GM03348 (cell line): ENCODE data around the gene IRAK2.

Source experiments
- DNase-seq: peaks from one replicate; pipeline ENCODE4 v3.0.0; 2012; ENCODE audit warnings: low spot score

The IRAK2 gene

DNA sequence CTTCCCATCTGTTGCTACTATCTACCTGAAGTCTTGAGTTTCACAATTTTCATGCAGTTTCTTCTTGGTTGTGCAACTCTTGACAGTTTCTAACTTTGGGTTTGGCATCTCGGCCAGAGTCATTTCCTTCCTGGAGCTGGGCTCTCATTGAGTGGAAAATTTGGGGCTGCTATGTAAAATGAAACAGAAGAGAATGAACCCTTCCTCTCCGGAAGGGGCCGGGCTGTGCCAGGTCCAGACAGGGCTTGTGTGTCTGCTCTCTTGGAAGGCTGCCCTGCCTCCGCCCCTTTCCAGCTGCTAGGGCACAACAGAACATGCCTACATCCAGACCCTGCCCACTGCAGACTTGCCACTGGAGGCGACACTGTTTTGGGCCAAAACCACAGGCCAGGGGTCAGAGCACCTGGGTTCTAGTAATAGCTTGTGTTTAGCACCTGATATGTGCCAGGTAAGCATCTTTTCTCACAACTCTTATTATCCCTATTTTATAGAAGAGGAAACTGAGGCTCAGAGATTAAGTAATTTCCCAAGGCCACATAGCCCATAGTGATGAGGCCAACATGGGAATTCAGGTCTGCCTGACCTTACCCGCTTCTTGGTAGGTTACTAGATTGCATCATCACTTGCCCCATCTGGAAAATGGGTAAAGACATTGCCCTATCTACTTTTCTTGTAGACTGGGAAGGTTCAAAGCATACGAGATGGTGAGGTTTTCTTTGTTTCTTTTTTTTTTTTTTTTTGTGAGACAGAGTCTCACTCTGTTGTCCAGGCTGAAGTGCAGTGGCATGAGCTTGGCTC, 25.0 kb downstream of the IRAK2 start:
- peak; percentile 81 for DNase-seq

DNA sequence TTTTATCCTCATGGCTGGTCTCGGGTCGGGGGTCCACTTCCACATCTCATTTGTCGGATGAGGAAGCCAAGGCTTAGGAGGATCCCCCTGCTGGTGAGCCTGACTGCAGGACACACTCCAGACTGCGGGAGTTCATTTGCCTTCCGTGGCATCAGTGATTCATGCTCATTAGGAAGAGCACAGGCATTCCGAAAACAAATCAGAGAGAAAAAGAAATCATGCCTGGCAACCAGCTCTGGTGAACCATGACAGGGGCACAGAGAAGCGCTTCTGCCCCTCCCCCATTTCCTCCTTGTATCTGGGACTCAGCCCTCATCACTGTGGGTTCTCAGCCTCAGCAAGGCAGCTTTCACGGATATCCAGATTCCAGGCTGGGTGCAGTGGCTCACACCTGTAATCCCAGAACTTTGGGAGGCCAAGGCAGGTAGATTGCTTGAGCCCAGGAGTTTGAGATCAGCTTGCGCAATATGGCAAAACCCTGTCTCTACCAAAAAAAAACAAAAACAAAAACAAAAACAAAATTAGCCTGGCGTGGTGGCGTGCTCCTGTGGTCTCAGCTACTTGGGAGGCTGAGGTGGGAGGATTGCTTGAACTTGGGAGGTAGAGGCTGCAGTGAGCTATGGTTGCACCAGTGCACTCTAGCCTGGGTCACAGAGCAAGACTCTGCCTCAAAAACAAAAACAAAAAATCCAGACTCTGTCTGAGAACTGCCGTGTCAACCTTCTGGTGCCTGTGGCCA, 28.4 kb downstream of the IRAK2 start:
- DNase-seq = peak; percentile 84

DNA sequence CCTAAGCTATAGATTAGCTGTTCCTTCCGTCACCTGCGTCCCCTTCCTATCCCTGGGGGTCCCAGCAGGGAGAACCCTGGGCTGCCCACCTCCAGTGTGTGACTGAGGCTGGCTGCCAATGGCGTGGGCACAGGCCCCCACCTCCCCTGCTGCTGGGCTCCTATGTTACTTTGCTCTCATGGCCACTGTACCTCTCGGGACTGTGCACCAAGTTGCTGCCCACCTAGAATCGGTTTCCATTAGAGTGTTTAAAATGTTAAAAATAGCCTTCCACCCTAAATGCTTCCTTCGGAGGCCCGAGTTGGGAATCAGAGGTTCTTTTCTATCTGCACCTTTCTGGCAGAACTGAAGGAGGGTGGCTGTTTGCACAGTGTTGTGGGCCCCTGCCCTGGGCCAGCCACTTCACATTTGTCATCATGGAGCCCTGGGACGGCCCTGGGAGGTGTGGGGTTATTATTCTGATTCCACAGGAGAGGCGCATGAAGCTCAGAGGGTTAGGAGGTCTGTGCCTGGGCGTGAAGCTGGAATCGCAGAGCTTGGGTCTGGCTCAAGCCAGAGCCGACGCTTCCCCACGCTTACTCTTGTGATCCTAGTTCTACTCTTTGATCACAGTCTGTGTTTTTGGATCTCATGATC, 29.1 kb downstream of the IRAK2 start:
- no peak for DNase-seq

DNA sequence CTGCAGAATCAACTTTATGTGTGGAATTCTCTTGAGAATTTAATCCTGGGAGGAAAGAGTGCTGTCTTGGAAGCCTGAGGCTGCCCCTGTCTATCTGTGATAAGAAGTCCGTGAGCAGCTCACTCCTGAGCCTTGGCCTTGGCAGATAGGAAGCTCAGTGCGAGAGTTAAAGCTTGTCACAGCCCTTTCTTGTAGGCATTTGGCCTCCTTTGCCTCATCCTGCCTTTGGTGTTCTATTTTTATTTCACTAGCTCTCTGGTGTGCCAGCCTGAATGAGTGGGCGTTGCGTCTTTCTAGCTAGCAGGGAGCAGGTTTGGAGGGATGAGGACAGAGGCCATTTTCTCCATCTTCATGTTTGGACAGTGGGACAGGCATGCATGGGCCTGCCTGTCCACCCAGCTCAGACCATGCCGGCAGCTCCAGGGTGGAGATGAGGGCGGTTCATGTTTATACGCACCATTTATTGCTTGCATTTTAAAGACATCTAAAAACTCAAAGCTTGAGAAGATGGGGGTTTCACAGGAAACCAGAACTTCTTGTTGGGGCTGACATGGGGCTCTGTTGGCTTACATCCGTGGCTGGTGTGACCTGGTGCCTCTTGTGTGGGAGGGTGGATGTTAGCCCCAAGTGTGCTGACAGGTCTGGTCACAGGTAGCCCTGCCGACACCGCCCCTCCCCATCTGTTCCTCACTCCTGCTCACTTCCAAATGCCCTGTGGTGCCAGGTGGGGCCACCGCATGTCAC, 29.8 kb downstream of the IRAK2 start:
- DNase-seq = no peak

DNA sequence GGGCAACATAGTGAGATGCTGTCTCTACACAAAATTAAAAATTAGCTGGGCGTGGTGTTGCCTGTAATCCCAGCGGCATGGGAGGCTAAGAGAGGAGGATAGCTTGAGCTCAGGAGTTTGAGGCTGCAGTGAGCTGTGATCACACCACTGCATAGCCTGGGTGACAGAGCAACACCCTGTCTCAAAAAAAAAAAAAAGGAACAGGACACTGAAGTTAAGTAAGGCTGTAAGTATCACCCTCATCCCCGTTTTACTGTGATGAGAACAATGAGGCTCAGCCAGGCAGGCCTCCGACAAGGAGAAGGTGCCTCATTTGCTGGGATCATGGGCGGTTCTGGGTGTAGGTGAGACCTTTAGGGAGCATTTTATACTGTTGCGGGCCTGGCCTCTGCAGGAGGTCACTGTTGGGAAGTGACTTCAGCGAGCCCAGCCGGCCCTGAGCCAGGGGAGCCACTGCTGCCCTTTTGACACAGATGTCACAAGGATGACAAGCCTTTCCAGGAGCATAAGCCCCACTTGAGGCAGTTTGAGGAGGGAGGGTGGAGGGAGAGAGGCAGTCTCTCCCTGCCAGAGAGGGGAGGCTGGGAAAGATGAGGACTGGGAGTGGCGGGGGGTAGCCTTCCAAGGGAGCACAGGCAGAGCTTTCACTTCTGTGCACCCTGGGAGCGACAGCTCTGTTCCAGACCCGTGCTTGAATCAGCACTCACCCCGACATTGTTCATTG, 30.8 kb downstream of the IRAK2 start:
- no peak for DNase-seq

DNA sequence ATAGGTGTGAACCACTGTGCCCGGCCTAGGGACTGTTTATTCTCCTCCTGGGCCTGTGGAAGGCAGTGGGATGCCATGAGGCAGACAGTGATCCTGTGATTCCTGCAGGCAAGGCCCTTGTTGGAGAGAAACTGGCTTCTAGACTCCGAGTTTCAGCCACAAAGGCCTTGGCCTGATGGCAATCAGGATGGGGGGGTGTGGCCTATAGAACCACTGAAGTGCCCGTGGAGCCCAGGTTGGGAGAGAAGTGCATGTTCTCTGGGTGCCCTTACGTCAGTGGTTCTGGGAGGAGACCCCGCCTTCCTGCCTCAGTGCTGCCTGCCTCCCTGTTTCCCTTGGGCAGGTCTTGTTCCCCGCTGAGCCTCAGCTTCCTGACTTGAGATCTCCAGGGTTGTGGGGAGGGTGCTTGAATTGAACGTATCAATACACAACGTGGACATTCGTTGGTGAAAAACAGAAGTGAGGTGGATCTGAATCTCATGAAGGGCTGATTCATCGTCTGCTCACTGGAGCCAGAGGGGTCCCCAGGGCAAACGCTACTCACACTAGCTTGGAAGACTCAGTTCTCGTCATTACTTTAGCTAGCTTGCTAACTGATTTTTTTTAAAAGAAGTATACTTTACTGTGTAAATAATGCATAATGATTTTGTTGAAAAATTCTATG, 31.8 kb downstream of the IRAK2 start:
- DNase-seq = peak; percentile 77

DNA sequence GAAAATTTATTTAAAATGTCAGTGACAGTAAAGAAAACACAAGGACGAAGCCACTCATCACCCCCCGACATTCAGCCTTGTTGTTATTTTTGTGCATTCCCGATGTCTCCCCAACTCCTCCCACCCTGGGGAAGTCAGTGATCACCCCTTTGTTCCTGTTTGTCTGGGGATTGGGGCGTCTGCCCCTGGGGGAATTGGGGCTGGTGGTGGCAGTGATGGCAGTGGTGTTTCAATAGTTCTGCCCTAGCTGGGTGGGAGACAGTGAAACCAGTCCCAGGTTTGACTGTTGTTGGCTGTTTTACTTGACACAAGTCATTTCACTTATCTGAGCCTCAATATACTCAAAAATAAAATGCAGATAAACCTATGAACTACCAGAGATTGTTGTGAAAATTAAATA, 33.5 kb downstream of the IRAK2 start:
- DNase-seq = no peak

DNA sequence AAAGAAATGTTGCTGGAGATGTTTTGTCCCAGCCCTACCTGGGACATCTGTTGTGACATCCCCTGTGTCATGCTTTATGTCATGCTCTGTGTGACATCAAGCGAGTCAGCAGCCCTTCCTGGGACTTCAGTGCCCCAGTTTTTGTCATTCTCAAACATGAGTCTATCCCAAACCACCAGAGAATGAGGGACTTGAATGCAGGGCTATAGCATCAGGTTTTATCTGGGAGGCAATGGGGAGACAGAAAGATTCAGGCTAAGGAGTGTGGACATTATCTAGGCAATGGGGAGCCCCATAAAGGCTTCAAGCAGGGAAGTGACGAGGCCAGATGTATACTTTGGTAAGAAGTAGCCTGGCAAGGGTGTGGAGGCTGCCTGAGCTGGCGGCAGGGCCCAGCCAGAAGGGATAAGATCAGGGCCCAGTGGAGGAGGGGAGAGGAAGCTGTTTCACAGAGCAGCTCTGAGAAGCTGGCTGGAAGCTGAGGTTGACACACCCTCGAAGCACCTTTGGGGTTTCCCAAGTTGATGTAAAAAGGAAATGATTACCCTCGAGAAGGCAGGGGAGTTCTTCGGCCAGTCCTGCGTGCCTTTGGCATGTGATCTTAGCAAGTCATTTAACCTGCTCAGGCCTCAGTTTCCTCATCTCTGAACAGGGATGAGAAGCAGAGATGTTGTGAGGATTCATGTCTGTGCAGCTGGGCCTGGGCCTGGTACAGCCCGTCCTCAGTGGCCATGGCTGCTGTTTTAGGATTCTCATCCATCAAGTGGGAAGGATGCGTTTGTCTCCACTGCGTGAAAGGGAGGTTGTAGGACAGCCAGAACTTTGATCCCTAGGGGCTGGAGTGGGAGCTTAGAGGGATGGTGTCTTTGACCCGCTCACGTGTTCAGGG, 34.3 kb downstream of the IRAK2 start:
- peak; percentile 55 for DNase-seq

DNA sequence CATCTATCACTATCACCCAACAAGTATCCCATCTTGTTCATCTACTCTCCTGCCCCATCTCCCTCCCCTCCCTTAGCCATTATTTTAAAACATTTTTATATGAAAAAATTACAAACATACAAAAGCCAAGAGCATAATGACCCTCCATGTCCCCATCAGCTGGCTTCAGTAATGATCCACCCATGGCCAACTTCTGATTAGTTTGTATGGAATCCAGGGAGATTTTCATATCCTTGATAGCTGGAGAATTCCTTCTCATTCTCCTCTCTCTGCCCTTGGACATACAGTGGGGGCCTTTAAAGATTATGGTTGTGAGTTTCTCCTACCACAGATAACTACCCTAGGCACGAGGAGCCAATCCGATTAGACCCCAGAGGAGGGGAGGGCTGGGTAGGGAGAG, 40.2 kb downstream of the IRAK2 start:
- DNase-seq = peak; percentile 27

DNA sequence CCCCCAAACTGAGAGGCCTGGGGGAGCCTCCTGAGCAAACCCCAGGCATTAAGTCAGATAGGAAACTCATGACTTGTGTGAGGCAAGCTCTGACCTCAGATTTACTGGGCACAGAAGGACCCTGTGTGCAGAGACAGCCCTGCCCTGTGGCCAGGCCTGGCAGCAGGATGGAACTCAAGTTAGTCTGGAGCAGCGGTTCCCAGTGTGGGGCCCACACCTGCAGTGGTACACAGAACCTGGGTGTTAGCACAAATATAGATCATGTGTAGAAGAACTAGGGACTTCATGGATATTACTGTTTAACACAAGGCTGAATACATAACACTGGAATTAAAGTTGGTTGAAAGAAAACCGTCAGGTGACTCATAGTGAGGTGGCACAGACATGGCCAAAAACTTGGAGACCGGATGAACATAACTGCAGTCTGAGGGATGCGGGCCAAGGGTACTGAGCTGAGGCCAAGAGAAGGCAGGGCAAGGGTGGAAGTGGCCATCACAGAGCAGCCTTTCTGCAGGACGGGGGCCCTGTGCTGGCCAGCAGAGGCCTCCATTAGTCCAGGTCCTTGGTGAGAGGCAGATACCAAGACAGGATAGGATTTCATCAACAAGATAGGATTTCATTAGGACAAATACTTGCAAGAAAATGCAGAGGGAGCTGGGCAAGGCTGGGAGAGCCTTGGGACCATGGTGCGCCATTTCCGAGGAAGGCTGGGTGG, 40.9 kb downstream of the IRAK2 start:
- DNase-seq = peak; percentile 89

DNA sequence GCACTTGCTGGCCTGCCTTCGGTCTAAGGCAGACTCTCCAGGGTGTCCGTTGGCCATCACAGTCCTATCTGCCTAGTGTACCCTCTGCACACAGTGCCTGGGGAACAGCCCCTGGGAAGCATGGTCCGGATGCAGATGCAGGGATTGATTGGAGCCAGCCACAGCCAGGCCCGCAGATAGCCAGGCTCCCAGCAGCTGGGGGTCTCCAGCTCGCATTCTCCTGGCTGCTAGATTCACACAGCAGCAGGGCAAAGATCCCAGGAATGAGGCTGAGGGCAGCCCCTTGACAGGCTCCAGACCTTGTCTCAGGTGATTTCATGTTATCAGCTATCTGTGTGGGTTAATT, 41.4 kb downstream of the IRAK2 start:
- DNase-seq = no peak

DNA sequence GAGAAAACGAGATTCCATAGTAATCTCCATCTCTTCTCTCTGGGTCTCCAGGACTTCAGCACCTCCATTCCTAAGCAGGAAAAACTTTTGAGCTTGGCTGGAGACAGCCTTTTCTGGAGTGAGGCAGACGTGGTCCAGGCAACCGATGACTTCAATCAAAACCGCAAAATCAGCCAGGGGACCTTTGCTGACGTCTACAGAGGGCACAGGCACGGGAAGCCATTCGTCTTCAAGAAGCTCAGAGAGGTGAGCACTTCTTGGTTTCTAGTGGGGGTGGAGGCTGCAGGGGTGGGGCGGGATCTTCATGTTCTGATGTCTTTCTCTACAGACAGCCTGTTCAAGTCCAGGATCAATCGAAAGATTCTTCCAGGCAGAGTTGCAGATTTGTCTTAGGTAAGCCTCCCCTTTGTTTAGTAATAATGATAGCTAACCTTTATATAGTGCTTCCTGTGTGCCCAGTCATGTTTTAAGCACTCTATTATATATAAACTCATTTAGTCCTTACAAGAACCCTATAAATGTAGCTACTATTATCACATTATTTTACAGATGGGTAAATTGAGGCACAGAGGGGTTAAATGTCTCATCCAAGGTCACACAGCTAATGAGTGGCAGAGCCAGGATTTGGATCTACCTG, 48.6 kb downstream of the IRAK2 start:
- no peak for DNase-seq

DNA sequence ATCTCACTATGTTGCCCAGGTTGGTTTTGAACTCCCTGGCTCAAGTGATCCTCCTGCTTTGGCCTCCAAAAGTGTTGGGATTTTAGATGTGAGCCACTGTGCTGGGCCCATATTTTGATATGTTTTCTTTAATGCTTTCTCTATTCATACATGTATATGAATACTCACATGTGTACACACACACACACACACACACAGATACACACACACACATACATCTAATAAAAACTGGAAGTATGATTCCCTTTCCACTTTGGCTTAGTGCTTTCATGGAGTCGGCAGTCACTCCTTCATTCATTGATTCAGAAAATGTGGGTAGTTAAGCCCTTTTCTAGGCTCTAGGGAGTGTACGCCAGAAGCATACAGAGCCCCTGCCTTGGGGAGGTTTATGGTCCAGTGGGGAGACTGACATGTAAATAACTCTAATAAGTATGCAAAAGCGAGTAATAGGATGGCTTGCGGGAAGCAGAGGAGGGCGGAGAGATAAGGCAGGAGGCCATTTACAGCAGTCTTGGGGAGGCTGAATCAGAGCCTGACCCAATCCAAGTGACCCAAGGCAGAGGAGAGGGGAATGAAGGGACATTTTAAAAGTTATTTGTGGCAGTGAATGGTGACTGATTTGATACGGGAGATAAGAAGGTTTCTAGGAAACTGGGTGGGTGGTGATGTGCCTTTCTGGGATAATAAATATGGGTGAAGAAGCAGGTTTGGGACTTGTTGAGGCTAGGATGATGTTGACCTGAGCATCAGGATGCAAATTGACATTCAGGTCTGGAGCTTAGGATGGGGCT, 51.1 kb downstream of the IRAK2 start:
- DNase-seq = no peak

DNA sequence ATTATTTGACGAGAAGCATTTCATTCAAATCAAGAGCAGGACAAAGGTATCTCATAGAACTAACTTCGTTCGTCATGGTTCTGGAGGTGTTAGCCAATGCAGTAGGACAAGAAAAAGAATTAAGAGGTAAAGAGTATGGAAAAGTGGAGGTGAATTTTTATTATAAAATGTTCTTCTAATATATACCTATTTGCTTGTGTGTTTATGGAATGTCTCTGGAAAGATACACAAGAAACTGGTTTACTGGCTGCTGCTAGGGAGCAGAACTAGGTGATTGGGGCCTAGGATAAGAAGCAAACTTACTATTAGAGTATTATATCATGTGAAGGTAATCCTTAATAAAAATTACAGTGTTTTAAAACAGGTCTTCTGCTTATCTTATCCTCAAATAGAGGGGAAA, 52.6 kb downstream of the IRAK2 start:
- DNase-seq = no peak

DNA sequence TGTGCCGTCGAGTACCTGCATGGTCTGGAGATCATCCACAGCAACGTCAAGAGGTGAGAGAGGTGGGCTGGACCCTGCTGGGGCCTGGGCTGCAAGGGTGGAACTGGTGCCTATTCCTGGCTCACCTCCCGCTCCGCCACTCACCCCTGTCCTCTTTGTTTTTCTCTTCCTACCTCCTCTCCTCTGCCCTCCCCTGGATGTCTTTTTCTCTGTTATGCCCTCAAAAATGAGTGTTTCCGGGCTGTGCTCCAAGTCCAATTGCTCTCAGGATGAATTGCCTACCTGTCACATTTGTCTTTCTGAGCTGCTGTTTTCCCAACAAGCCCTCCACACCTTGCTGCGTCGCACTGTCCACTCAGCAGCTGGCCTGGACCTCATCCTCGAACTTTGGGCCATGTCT, 55.0 kb downstream of the IRAK2 start:
- DNase-seq = no peak

DNA sequence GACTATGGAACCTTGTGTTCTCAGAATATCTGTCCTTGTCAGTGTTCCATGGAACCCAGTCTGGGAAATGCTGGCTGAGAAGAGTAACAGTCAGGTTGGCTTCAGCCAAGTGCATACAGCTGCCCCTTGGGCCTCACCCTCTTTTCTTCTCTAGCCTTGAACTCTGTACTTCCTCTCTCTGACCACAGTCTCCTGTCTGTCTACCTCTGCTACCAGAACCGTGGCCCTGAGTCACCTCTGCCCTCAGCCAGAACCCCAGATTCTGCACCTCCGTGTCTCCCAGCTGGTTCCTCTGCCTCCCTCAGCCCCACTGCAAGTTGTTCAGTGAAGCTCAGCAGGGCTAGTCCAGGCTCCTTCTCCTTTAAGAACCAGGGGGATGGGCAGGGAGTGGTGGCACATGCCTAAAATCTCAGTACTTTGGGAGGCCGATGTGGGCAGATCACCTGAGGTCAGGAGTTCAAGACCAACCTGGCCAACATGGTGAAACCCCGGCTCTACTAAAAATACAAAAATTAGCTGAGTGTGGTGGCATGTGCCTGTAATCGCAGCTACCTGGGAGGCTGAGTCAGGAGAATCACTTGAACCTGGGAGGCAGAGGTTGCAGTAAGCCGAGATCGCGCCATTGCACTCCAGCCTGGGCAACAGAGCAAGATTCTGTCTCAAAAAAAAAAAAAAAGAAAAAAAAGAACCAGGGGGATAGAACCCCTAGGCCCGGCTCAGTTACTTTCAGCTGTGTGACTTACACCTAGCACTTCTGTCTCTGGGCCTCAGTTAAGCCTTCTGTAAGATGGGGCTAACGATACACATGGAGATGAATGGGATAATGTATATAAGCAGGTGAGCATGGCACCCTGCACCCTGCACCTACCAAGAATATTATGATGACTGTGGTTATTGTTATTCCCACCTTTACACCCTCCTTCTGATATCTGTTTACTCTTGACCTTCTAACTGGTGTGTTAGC, 59.2 kb downstream of the IRAK2 start:
- DNase-seq = no peak
